ENCODE data around the gene SUPT6H. TPM values are rescaled to one million over a fixed set of nuclear protein-coding genes. Genes with fewer than 3 reads are reported as not detected.

SUPT6H gene
- total and polyA plus RNA-seq, 2 of the 4 experiments (the other 2 are of a cell fraction): 41.4 to 44.8 TPM

- ATAC-seq (ENCODE audit: low read depth): no peak
- no peak overlapping the region for H3K4ac ChIP-seq (ENCODE audit: low read depth, low read length)
- no peaks in the 10 kb centered on the region for H3K9me3 ChIP-seq (ENCODE audit: control insufficient read depth, insufficient read depth, low read length)
- H3K14ac ChIP-seq (replicated peaks; ENCODE audit: low read depth, low read length): no peak overlapping the region
- no peaks in the 10 kb centered on the region; the same call in 1 of the 2 replicates for H4K20me1 ChIP-seq (ENCODE audit: insufficient read depth, low read length)
- WGBS, 2 experiments (ENCODE audit: extremely low coverage in 2 of 2, insufficient read length in 1 of 2): no CpG with 5 or more reads among the region's 3 CpGs
- no peak overlapping the region for H2BK5ac ChIP-seq (ENCODE audit: low read depth, low read length, poor library complexity, severe bottlenecking)
- no peaks in the 10 kb centered on the region for H3K27me3 ChIP-seq (ENCODE audit: control insufficient read depth, insufficient read depth, low read length)
- BruUV-seq (replicated peaks): no TSS peak
- H2AK5ac ChIP-seq (ENCODE audit: low read depth, low read length): no peak overlapping the region
- H3K4me3 ChIP-seq (ENCODE audit: insufficient read depth, low read depth, low read length): no peak overlapping the region
- no peak overlapping the region for H3K27ac ChIP-seq (ENCODE audit: insufficient read depth, low read length)
- TF ChIP-seq CHD1 (IDR thresholded peaks at IDR 0.05; ENCODE audit: low read depth, low read length) (no peak), RCOR1 (IDR thresholded peaks at IDR 0.05; ENCODE audit: insufficient replicate concordance, low read length) (no peak), BHLHE40 (IDR thresholded peaks at IDR 0.05; ENCODE audit: low read depth, low read length) (no peak), NFE2L2 (IDR thresholded peaks at IDR 0.05; ENCODE audit: low read depth, low read length) (no peak), MAZ (IDR thresholded peaks at IDR 0.05; ENCODE audit: borderline replicate concordance, low read depth, low read length) (no peak), ELK1 (IDR thresholded peaks at IDR 0.05; ENCODE audit: borderline replicate concordance, low read depth, low read length) (no peak), FOS (IDR thresholded peaks at IDR 0.05; ENCODE audit: low read depth, low read length) (no peak), SMC3 (IDR thresholded peaks at IDR 0.05; ENCODE audit: low read depth, low read length) (no peak), CEBPB (IDR thresholded peaks at IDR 0.05; ENCODE audit: low read depth, low read length) (no peak), POLR2A (IDR thresholded peaks at IDR 0.05; ENCODE audit: low read depth, low read length) (no peak), CTCF (conservative IDR thresholded peaks at IDR 0.05; ENCODE audit: low read depth, low read length) (no peak), RFX5 (IDR thresholded peaks at IDR 0.05; ENCODE audit: low read depth, low read length) (no peak), MAFK (IDR thresholded peaks at IDR 0.05; ENCODE audit: low read depth, low read length) (no peak), MXI1 (IDR thresholded peaks at IDR 0.05; ENCODE audit: borderline replicate concordance, low read depth, low read length) (no peak), RAD21 (IDR thresholded peaks at IDR 0.05; ENCODE audit: low read length) (no peak), USF2 (IDR thresholded peaks at IDR 0.05; ENCODE audit: low read depth, low read length) (no peak)
- no peak overlapping the region for H3K4me2 ChIP-seq (ENCODE audit: low read depth, low read length)
- no peak overlapping the region for H4K91ac ChIP-seq (ENCODE audit: insufficient read depth, low read depth, low read length)
- 0 out of 2 replicates have a peak, but pooled peaks cover 3% of the 10 kb centered on the region for H3K9me1 ChIP-seq (ENCODE audit: insufficient read depth, low read length)
- CTCF ChIA-PET: no interaction called here
- no peak overlapping the region for H2BK15ac ChIP-seq (ENCODE audit: low read depth, low read length)
- no peak overlapping the region for H3K23ac ChIP-seq (ENCODE audit: low read depth, low read length)
- in situ Hi-C loops (cut with MboI; ENCODE audit: low sequenced_read_pairs): no loop called here
- POLR2A ChIA-PET (ENCODE audit: unreplicated experiment): no interaction called here
- H2AFZ ChIP-seq (replicated peaks; ENCODE audit: low read length, poor library complexity): no peak overlapping the region
- H4K8ac ChIP-seq (ENCODE audit: low read depth in 2 of 2, low read length in 2 of 2): no peak overlapping the region
- H2BK20ac ChIP-seq (ENCODE audit: low read depth, low read length): no peak overlapping the region
- H3K18ac ChIP-seq (ENCODE audit: low read depth, low read length): no peak overlapping the region
- dilution Hi-C loops (cut with HindIII; ENCODE audit: low sequenced_read_pairs, unreplicated experiment): no loop called here
- intact Hi-C loops (cut with micrococcal nuclease): no loop called here
- no peak for DNase-seq
- no peak overlapping the region for H2AK9ac ChIP-seq (replicated peaks; ENCODE audit: low read depth, low read length, poor library complexity)
- no peak overlapping the region for H2BK120ac ChIP-seq (ENCODE audit: low read depth, low read length)
- no peaks in the 10 kb centered on the region for H3K4me1 ChIP-seq (ENCODE audit: control insufficient read depth, insufficient read depth, low read length)
- H3K56ac ChIP-seq (ENCODE audit: extremely low read depth, insufficient read depth, low read length): no peak overlapping the region
- no peak overlapping the region for H4K5ac ChIP-seq (ENCODE audit: low read depth, low read length)
- H3K79me1 ChIP-seq (ENCODE audit: low read depth in 1 of 2, low read length in 2 of 2): peaks cover 0 to 17% of the 10 kb centered on the region in 2 experiments; a peak in 2 of 4 replicates
- peaks cover 76% of the 10 kb centered on the region for H3K36me3 ChIP-seq (ENCODE audit: control insufficient read depth, insufficient read depth, low read length)
- H3K9ac ChIP-seq (ENCODE audit: low read depth, low read length): no peak overlapping the region
Measured at GRCh38 chr17:28689011-28689410, 27.0 kb downstream of the SUPT6H start.

Measured in IMR-90 (cell line).